ENCODE results near the gene MTOR. TPM values are rescaled to one million over a fixed set of nuclear protein-coding genes. Genes with fewer than 3 reads are reported as not detected.
A peak's percentile ranks its signal among the peaks of the same experiment; 100 is the strongest.
"Not testable (repeated sequence)": the region's sequence is repeated elsewhere in the genome, so short reads cannot be mapped to it uniquely, and the experiment has no call there.

The MTOR gene
- total RNA-seq (2014; rRNA removed; shearing (Covaris generic)): 27.6 and 30.7 TPM in 2 replicates
- polyA plus RNA-seq (2016; fragmentation: Nextera tagmentation; extraction: Ambion mirVana): 10.3 and 10.6 TPM in 2 replicates

- H4K20me1 ChIP-seq (ENCODE audit: insufficient read depth): no peaks in the 10 kb centered on the region
- H3K4me2 ChIP-seq (ENCODE audit: unreplicated experiment): peak within 1 kb of the TSS; percentile 93
- H3K4me1 ChIP-seq (ENCODE audit: insufficient read depth): peaks cover 5% of the 10 kb centered on the region; the same call in 1 of the 2 replicates
- no peaks in the 10 kb centered on the region for H3K9me3 ChIP-seq (ENCODE audit: low read depth)
- peak; percentile 100 for DNase-seq
- H3K9ac ChIP-seq: peak within 1 kb of the TSS; percentile 91
- H3K79me2 ChIP-seq (ENCODE audit: insufficient read depth): peaks cover 30% of the 10 kb centered on the region
- no peak for TF ChIP-seq EZH2phosphoT487 (IDR thresholded peaks at IDR 0.05; ENCODE audit: insufficient read depth, low read depth)
- no peak for TF ChIP-seq EZH2 (IDR thresholded peaks at IDR 0.05; ENCODE audit: insufficient read depth, poor library complexity, severe bottlenecking)
- WGBS, 2 experiments (ENCODE audit: low coverage in 1 of 2, low lambda C conversion rate in 2 of 2, missing lambda C conversion rate in 2 of 2): 1 to 2% methylated on average over 39 to 48 of the region's 60 CpGs
- H3K9me2 ChIP-seq (ENCODE audit: insufficient read depth): no peaks in the 10 kb centered on the region
- peak within 1 kb of the TSS; percentile 97 for H3K4me3 ChIP-seq
- peaks cover 20% of the 10 kb centered on the region; the same call in 1 of the 2 replicates for H3K36me3 ChIP-seq (ENCODE audit: low read depth)
- peak within 1 kb of the TSS; percentile 98 for H2AFZ ChIP-seq
- H3K27ac ChIP-seq: peak within 1 kb of the TSS; percentile 34
- H3F3A ChIP-seq (ENCODE audit: insufficient read depth): no peaks in the 10 kb centered on the region
- no peaks in the 10 kb centered on the region for H3K27me3 ChIP-seq (replicated peaks; ENCODE audit: insufficient read depth)
- in situ Hi-C loops (cut with MboI): no loop called here
Observed at GRCh38 chr1:11262171-11263049, at the start of gene MTOR. TSS of gene MTOR (minus strand) at chr1:11262551. CDS start at chr1:11259409, 3,142 bp downstream.

GRCh38 chr1:11309385-11309784 is 47.0 kb upstream of the MTOR start:
- Histone ChIP-seq H3K27ac (no peak overlapping the region), H3K79me2 (ENCODE audit: insufficient read depth) (no peaks in the 10 kb centered on the region), H2AFZ (no peak overlapping the region), H3K4me1 (ENCODE audit: insufficient read depth) (no peaks in the 10 kb centered on the region), H3K4me2 (ENCODE audit: unreplicated experiment) (no peak overlapping the region), H3K9me2 (ENCODE audit: insufficient read depth) (no peaks in the 10 kb centered on the region), H3F3A (ENCODE audit: insufficient read depth) (no peaks in the 10 kb centered on the region), H3K36me3 (ENCODE audit: low read depth) (no peaks in the 10 kb centered on the region), H3K9ac (no peak overlapping the region), H4K20me1 (ENCODE audit: insufficient read depth) (no peaks in the 10 kb centered on the region), H3K9me3 (ENCODE audit: low read depth) (no peaks in the 10 kb centered on the region), H3K27me3 (replicated peaks; ENCODE audit: insufficient read depth) (peaks cover 6% of the 10 kb centered on the region; the same call in 1 of the 2 replicates), H3K4me3 (no peak overlapping the region)
- TF ChIP-seq EZH2phosphoT487 (IDR thresholded peaks at IDR 0.05; ENCODE audit: insufficient read depth, low read depth): no peak
- no peak for TF ChIP-seq EZH2 (IDR thresholded peaks at IDR 0.05; ENCODE audit: insufficient read depth, poor library complexity, severe bottlenecking)
- WGBS, 2 experiments (ENCODE audit: low coverage in 1 of 2, low lambda C conversion rate in 2 of 2, missing lambda C conversion rate in 2 of 2): 60 to 61% methylated on average over 7 of the region's 7 CpGs
- DNase-seq: no peak
- in situ Hi-C loops (cut with MboI): no loop called here

GRCh38 chr1:11308699-11309224 is 46.4 kb upstream of the MTOR start:
- H3K27ac ChIP-seq: no peak overlapping the region
- WGBS, 2 experiments (ENCODE audit: low coverage in 1 of 2, low lambda C conversion rate in 2 of 2, missing lambda C conversion rate in 2 of 2): 67 to 69% methylated on average over 6 of the region's 6 CpGs
- TF ChIP-seq EZH2 (IDR thresholded peaks at IDR 0.05; ENCODE audit: insufficient read depth, poor library complexity, severe bottlenecking) (no peak), EZH2phosphoT487 (IDR thresholded peaks at IDR 0.05; ENCODE audit: insufficient read depth, low read depth) (no peak)
- in situ Hi-C loops (cut with MboI): no loop called here
- no peaks in the 10 kb centered on the region for H3K79me2 ChIP-seq (ENCODE audit: insufficient read depth)
- H3K9ac ChIP-seq: no peak overlapping the region
- no peak for DNase-seq
- H4K20me1 ChIP-seq (ENCODE audit: insufficient read depth): no peaks in the 10 kb centered on the region
- no peaks in the 10 kb centered on the region for H3K4me1 ChIP-seq (ENCODE audit: insufficient read depth)
- no peaks in the 10 kb centered on the region for H3K9me3 ChIP-seq (ENCODE audit: low read depth)
- no peaks in the 10 kb centered on the region for H3F3A ChIP-seq (ENCODE audit: insufficient read depth)
- no peaks in the 10 kb centered on the region for H3K9me2 ChIP-seq (ENCODE audit: insufficient read depth)
- H2AFZ ChIP-seq: no peak overlapping the region
- H3K27me3 ChIP-seq (replicated peaks; ENCODE audit: insufficient read depth): peaks cover 6% of the 10 kb centered on the region; the same call in 1 of the 2 replicates
- no peak overlapping the region for H3K4me2 ChIP-seq (ENCODE audit: unreplicated experiment)
- H3K4me3 ChIP-seq: no peak overlapping the region
- H3K36me3 ChIP-seq (ENCODE audit: low read depth): no peaks in the 10 kb centered on the region

GRCh38 chr1:11307852-11308251 is 45.5 kb upstream of the MTOR start:
- in situ Hi-C loops (cut with MboI): no loop called here
- peak; percentile 33 for DNase-seq

GRCh38 chr1:11305516-11305915 is 43.2 kb upstream of the MTOR start:
- H3K27me3 ChIP-seq (replicated peaks; ENCODE audit: insufficient read depth); H3K9me3 ChIP-seq (ENCODE audit: low read depth); H3K4me3 ChIP-seq; H3K27ac ChIP-seq; H3K4me2 ChIP-seq (ENCODE audit: unreplicated experiment); H3F3A ChIP-seq (ENCODE audit: insufficient read depth); H3K9me2 ChIP-seq (ENCODE audit: insufficient read depth); H4K20me1 ChIP-seq (ENCODE audit: insufficient read depth); H3K9ac ChIP-seq; H3K4me1 ChIP-seq (ENCODE audit: insufficient read depth); H2AFZ ChIP-seq; H3K79me2 ChIP-seq (ENCODE audit: insufficient read depth); DNase-seq; H3K36me3 ChIP-seq (ENCODE audit: low read depth); in situ Hi-C loops (cut with MboI): not testable (repeated sequence)
- 64 to 71% methylated on average over 13 to 29 of the region's 29 CpGs for WGBS, 2 experiments (ENCODE audit: low coverage in 1 of 2, low lambda C conversion rate in 2 of 2, missing lambda C conversion rate in 2 of 2)

More at GRCh38 chr1:11307852-11308251, 45.5 kb upstream of the MTOR start:
- 43 to 47% methylated on average over 3 of the region's 3 CpGs for WGBS, 2 experiments (ENCODE audit: low coverage in 1 of 2, low lambda C conversion rate in 2 of 2, missing lambda C conversion rate in 2 of 2)
- H3K9ac ChIP-seq: no peak overlapping the region
- no peaks in the 10 kb centered on the region for H3K36me3 ChIP-seq (ENCODE audit: low read depth)
- H3K4me1 ChIP-seq (ENCODE audit: insufficient read depth): no peaks in the 10 kb centered on the region
- no peak overlapping the region for H3K27ac ChIP-seq
- H3F3A ChIP-seq (ENCODE audit: insufficient read depth): no peaks in the 10 kb centered on the region
- H3K4me3 ChIP-seq: no peak overlapping the region
- no peaks in the 10 kb centered on the region for H3K9me3 ChIP-seq (ENCODE audit: low read depth)
- TF ChIP-seq EZH2 (IDR thresholded peaks at IDR 0.05; ENCODE audit: insufficient read depth, poor library complexity, severe bottlenecking): no peak
- no peaks in the 10 kb centered on the region for H3K9me2 ChIP-seq (ENCODE audit: insufficient read depth)
- H3K79me2 ChIP-seq (ENCODE audit: insufficient read depth): no peaks in the 10 kb centered on the region
- H4K20me1 ChIP-seq (ENCODE audit: insufficient read depth): no peaks in the 10 kb centered on the region
- no peak overlapping the region for H3K4me2 ChIP-seq (ENCODE audit: unreplicated experiment)
- no peak overlapping the region for H2AFZ ChIP-seq
- H3K27me3 ChIP-seq (replicated peaks; ENCODE audit: insufficient read depth): peaks cover 6% of the 10 kb centered on the region; the same call in 1 of the 2 replicates
